Spleen (tissue), 11 donors: ENCODE measurements around the gene TTC3. TPM values are rescaled to one million over a fixed set of nuclear protein-coding genes. Genes with fewer than 3 reads are reported as not detected.

Experiments
- DNase-seq: peaks from one replicate; pipeline ENCODE4 v3.0.0-alpha.2; 2020
- H3K27ac ChIP-seq, 8 donors: fragments of 200-600 bp; sonication (generic) in 7 of 8; 1 replicate in 4 of 8; 2 replicates in 4 of 8; pipeline versions ENCODE4 v1.5.0 to v1.8.0; 2016 to 2021; ENCODE audit warnings: inconsistent platforms in 4 of 8, mild to moderate bottlenecking in 4 of 8, moderate library complexity in 1 of 8
- H3K27me3 ChIP-seq, 7 donors: fragments of 200-600 bp; sonication (generic) in 6 of 7; replicated peaks in 1 of 7; 1 replicate in 4 of 7; 2 replicates in 3 of 7; pipeline versions ENCODE4 v1.5.0 to v1.8.0; 2016 to 2021; ENCODE audit warnings: inconsistent platforms in 3 of 7, mild to moderate bottlenecking in 1 of 7
- H3K36me3 ChIP-seq, 6 donors: fragments of 200-600 bp; sonication (generic) in 5 of 6; 1 replicate in 4 of 6; 2 replicates in 2 of 6; pipeline versions ENCODE4 v1.5.0 to v1.8.0; 2016 to 2021; ENCODE audit warnings: inconsistent platforms in 2 of 6
- H3K4me1 ChIP-seq, 6 donors: fragments of 200-600 bp; sonication (generic) in 5 of 6; 1 replicate in 3 of 6; 2 replicates in 3 of 6; pipeline versions ENCODE4 v1.5.0 to v1.8.0; 2016 to 2021; ENCODE audit warnings: inconsistent platforms in 3 of 6
- H3K4me3 ChIP-seq, 8 donors: fragments of 200-600 bp; sonication (generic) in 7 of 8; 1 replicate in 4 of 8; 2 replicates in 4 of 8; pipeline versions ENCODE4 v1.5.0 to v1.8.0; 2016 to 2021; ENCODE audit warnings: inconsistent platforms in 4 of 8, mild to moderate bottlenecking in 4 of 8, moderate library complexity in 2 of 8
- H3K9me3 ChIP-seq, 8 donors: fragments of 200-600 bp; sonication (generic) in 7 of 8; 1 replicate in 4 of 8; 2 replicates in 4 of 8; pipeline versions ENCODE4 v1.5.0 to v1.8.0; 2016 to 2021; ENCODE audit warnings: inconsistent platforms in 4 of 8
- POLR2A ChIP-seq, 3 donors: fragments of 450-650 bp; IDR thresholded peaks; one replicate each; pipeline ENCODE4 v1.5.1; 2017; ENCODE audit warnings: antibody characterized with exemption in 3 of 3, mild to moderate bottlenecking in 1 of 3
- POLR2AphosphoS5 ChIP-seq, 3 donors: sonication (generic); formaldehyde crosslinking; IDR thresholded peaks; one replicate each; pipeline ENCODE4 v1.5.1; 2017; ENCODE audit warnings: antibody characterized with exemption in 3 of 3
- WGBS, 5 donors: extraction: QIAGEN DNeasy Blood & Tissue Kit in 3 of 5; methylation state at CpG; one replicate each; pipeline versions ENCODE4 v1.1.5 to v1.1.7; 2013 to 2018; 5-methylcytosine and 5-hydroxymethylcytosine counted together
- intact Hi-C: fragments of 100-400 bp; cut with DNase I; formaldehyde crosslinking; loops from one replicate; pipeline ENCODE4 v1.15.0; 2023; ENCODE audit warnings: low total_unique reads
- polyA plus RNA-seq, 3 donors: library from polyadenylated mRNA; stranded (reverse); fragments of 200-250 nt; gene quantifications; one replicate each; pipeline ENCODE4 v1.2.1, GENCODE V29; 2013
- total RNA-seq, 7 donors: library from RNA; depleted of rRNA in 3 of 7; stranded (reverse); fragments of >200 nt in 3 of 7; fragmentation: NEBNext Ultra II Directional in 4 of 7; extraction: Animal tissue kit (Norgen Biotek cat#: 25700) in 4 of 7; gene quantifications; one replicate each; pipeline versions ENCODE4 v1.1.0 to v1.2.1, GENCODE V29; 2016 to 2021
- TF ChIP-seq, protein P1 (sequence below), 11 experiments: fragments of 200-600 bp in 7 of 11; fragments of 450-650 bp in 4 of 11; sonication (generic) in 4 of 11; IDR thresholded peaks in 8 of 11; conservative IDR thresholded peaks in 3 of 11; 1 replicate in 7 of 11; 2 replicates in 4 of 11; pipeline versions ENCODE4 v1.4.0 to v1.8.0; 2016 to 2021; ENCODE audit warnings: antibody characterized with exemption in 11 of 11, inconsistent platforms in 4 of 11, mild to moderate bottlenecking in 1 of 11
- donor health status: healthy with polysubstance abuse.
- donor health status: DM: no; HTN: no; CAD: no; lungs with moderate emphysema.
- donor health status: DM: no; HTN: no; CAD: no.
- donor health status: Bipolar disorder and iron deficiency.
- donor health status: healthy.
- donor health status: DM: no; HTN: no; CAD: no.
- donor health status: DM: yes; HTN: yes; CAD: no.

Gene TTC3
- total and polyA plus RNA-seq, 10 donors = 16.0 to 143 (median 80.7) TPM

DNA sequence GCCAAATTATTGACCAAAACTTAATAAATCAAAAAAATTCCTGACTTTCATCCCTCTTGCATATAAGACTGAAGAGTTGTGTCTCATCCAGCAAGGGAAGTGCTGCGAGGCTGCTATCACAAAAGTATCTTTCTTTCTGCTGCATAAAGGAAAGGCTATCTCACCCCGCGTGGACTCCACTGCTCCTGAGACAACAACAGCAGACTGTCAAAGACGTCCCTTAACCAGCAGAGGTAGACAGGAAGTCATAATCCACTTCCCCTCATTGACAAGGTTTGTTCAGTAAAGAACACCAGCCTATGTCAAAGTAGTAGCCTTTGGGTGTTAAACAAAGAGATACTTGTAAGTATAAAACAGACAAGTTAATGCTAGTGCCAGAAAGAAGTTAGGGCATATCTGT, 164.7 kb downstream of the TTC3 start:
- peak overlapping the region in 2 of 8 donors; percentile 8 to 27 for H3K27ac ChIP-seq
- no peaks in the 10 kb centered on the region for H3K27me3 ChIP-seq
- H3K36me3 ChIP-seq = peaks cover 0 to 89% (median 45%) of the 10 kb centered on the region in 6 donors
- no peak for DNase-seq
- H3K9me3 ChIP-seq = no peaks in the 10 kb centered on the region
- WGBS, 5 donors = 31 to 51% (median 43%) methylated on average over 4 of the region's 4 CpGs
- intact Hi-C loops = no loop called here
- no peak overlapping the region for H3K4me3 ChIP-seq
- H3K4me1 ChIP-seq = peaks cover 0 to 20% (median 10%) of the 10 kb centered on the region in 6 donors
- TF ChIP-seq POLR2A (IDR thresholded peaks at IDR 0.05) (no peak), POLR2AphosphoS5 (IDR thresholded peaks at IDR 0.05) (no peak)
- TF ChIP-seq, protein P1, sequence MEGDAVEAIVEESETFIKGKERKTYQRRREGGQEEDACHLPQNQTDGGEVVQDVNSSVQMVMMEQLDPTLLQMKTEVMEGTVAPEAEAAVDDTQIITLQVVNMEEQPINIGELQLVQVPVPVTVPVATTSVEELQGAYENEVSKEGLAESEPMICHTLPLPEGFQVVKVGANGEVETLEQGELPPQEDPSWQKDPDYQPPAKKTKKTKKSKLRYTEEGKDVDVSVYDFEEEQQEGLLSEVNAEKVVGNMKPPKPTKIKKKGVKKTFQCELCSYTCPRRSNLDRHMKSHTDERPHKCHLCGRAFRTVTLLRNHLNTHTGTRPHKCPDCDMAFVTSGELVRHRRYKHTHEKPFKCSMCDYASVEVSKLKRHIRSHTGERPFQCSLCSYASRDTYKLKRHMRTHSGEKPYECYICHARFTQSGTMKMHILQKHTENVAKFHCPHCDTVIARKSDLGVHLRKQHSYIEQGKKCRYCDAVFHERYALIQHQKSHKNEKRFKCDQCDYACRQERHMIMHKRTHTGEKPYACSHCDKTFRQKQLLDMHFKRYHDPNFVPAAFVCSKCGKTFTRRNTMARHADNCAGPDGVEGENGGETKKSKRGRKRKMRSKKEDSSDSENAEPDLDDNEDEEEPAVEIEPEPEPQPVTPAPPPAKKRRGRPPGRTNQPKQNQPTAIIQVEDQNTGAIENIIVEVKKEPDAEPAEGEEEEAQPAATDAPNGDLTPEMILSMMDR (IDR thresholded peaks at IDR 0.05 in 8 of 11, conservative IDR thresholded peaks at IDR 0.05 in 3 of 11) = no peak

DNA sequence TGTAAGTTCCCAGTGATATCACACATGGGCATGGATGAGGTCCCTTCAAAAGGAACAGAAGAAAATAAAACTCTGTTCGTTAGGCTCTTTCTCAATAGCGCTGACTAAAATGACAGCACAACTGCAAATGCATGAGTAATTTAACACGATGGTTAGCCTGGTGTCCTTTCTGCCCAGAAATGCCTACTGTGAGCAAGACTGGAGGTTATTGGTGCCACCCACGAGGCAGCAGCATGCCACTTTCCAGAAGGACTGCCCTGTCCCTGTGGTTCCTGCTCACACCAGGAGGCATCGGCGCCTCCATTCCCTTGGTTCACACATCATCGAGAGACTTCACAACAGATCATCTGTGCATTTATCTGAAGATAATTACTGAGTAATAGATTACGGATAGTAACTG, 167.9 kb downstream of the TTC3 start:
- Histone ChIP-seq H3K9me3 (no peaks in the 10 kb centered on the region), H3K36me3 (peaks cover 0 to 57% (median 35%) of the 10 kb centered on the region in 6 donors), H3K27ac (no peak overlapping the region), H3K4me1 (peaks cover 0 to 52% (median 25%) of the 10 kb centered on the region in 6 donors), H3K4me3 (no peak overlapping the region), H3K27me3 (no peaks in the 10 kb centered on the region)
- no peak for DNase-seq
- intact Hi-C loops = no loop called here
- TF ChIP-seq POLR2AphosphoS5 (IDR thresholded peaks at IDR 0.05) (no peak), POLR2A (IDR thresholded peaks at IDR 0.05) (no peak)
- TF ChIP-seq, protein P1 (IDR thresholded peaks at IDR 0.05 in 8 of 11, conservative IDR thresholded peaks at IDR 0.05 in 3 of 11) = no peak
- 81 to 96% (median 92%) methylated on average over 8 of the region's 8 CpGs for WGBS, 5 donors

DNA sequence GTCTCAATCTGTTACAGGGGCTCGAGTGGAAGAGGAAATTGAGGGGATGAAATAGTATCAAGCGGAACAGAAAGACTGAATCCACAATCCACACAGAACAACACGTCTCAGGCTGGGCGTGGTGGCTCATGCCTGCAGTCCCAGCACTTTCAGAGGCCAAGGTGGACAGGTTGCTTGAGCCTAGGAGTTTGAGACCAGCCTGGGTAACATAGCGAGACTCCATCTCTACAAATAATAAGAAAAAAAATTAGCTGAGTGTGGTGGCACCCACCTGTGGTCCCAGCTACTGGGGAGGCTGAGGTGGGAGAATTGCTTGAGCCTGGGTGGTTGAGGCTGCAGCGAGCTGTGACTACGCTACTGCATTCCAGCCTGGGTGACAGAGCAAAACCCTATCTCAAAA, 168.4 kb downstream of the TTC3 start:
- DNase-seq = no peak
- Histone ChIP-seq H3K36me3 (peaks cover 0 to 52% (median 34%) of the 10 kb centered on the region in 6 donors), H3K4me1 (peaks cover 0 to 54% (median 26%) of the 10 kb centered on the region in 6 donors)

DNA sequence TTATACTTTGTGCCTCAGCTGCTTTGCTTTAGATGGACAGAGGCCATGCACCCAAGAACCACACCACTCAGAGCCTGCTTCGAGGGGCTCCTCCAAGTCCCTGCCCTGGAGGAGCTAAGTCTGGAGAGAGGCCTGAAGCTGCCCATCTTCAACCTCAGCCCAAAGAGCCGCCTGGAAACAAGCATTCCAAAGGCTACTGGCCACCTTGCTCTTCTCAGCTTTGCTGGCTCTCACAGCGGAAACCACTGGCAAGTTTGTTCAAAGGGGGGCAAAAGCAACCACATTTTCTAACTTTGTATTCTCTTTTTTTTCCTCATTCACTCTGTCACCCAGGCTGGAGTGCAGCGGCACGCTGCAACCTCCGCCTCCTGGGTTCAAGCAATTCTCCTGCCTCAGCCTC, 170.9 kb downstream of the TTC3 start:
- DNase-seq = no peak
- Histone ChIP-seq H3K27ac (no peak overlapping the region), H3K4me1 (peaks cover 0 to 64% (median 23%) of the 10 kb centered on the region in 6 donors), H3K9me3 (no peaks in the 10 kb centered on the region), H3K4me3 (no peak overlapping the region), H3K36me3 (peaks cover 0 to 27% (median 16%) of the 10 kb centered on the region in 6 donors), H3K27me3 (no peaks in the 10 kb centered on the region)
- WGBS, 5 donors = 94 to 100% (median 96%) methylated on average over 6 of the region's 6 CpGs
- TF ChIP-seq, protein P1 (IDR thresholded peaks at IDR 0.05 in 8 of 11, conservative IDR thresholded peaks at IDR 0.05 in 3 of 11) = no peak
- TF ChIP-seq POLR2A (IDR thresholded peaks at IDR 0.05) (no peak), POLR2AphosphoS5 (IDR thresholded peaks at IDR 0.05) (no peak)
- intact Hi-C loops = no loop called here

More for the DNA sequence above, 168.4 kb downstream of the TTC3 start:
- WGBS, 5 donors = 71 to 95% (median 89%) methylated on average over 7 of the region's 7 CpGs
- TF ChIP-seq POLR2AphosphoS5 (IDR thresholded peaks at IDR 0.05) = no peak
- TF ChIP-seq, protein P1 (IDR thresholded peaks at IDR 0.05 in 8 of 11, conservative IDR thresholded peaks at IDR 0.05 in 3 of 11) = no peak
- TF ChIP-seq POLR2A (IDR thresholded peaks at IDR 0.05) = no peak
- Histone ChIP-seq H3K4me3 (no peak overlapping the region), H3K9me3 (no peaks in the 10 kb centered on the region), H3K27ac (no peak overlapping the region), H3K27me3 (no peaks in the 10 kb centered on the region)
- intact Hi-C loops = no loop called here
